Measurements from ENCODE around the gene S100A3. TPM values are rescaled to one million over a fixed set of nuclear protein-coding genes. Genes with fewer than 3 reads are reported as not detected.

Gene S100A3
- total RNA-seq, 2 experiments from 2014 or later = not detected

DNA sequence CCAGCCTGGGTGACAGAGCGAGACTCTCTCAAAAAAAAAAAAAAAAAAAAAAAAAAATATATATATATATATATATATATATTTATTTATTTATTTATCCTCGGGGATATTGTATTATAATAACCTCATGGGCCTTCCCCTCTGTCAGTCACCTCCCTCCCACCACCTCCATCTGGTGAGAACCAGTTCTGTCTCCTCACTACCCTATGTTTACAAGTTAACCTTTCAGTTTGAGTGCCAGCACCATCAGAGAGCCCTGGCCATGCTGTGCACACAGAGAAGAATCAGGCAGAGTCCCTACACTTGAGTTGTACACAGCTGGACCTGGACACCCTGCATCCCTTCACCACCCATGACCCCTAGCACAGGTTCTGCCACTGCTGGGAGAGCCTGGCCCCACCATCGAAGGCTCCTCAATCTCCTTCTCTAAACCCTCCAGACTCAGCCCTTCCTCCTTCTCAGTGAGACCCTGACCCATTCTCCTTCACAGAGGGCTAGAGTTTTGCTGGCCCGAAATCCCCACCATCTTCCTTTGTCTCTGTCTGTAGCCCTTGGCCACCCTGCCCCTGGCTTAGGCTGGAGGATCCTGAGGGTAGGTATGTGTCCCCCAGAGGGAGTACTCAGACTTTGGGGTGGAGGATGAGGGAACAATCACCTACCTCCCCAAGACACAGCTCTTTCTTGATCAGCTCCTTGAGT, 9.5 kb downstream of the S100A3 start:
- Mint-ChIP-seq H3K4me3 (no peak overlapping the region), H3K9me3 (no peaks in the 10 kb centered on the region), H3K27me3 (no peaks in the 10 kb centered on the region), H3K27ac (peak overlapping the region; percentile 89), H3K4me1 (ENCODE audit: low read depth) (peaks cover 76% of the 10 kb centered on the region), H3K36me3 (peaks cover 30% of the 10 kb centered on the region)
- CTCF ChIA-PET = interaction anchor here (1.1 to 2.8 kb wide), 3 partner anchors 8 to 28 kb away, joined by 4 to 17 read pairs (median 9); no protein-coding TSS in a partner anchor
- DNase-seq = peak; percentile 35
- POLR2A ChIA-PET = interaction anchor here (1.0 to 1.6 kb wide), 2 partner anchors 22 to 26 kb away, joined by 3 read pairs; partner anchors contain the start of gene S100A2
- intact Hi-C loops (cut with micrococcal nuclease) = loop anchor here (10.0 kb wide), 3 partner anchors 95 to 1505 kb away; partner anchors contain the start of genes CHTOP, CREB3L4, S100A11 and SLC39A1

GRCh38 chr1:153538315-153538821, 10.7 kb downstream of the S100A3 start:
- H3K4me3 Mint-ChIP-seq = no peak overlapping the region
- intact Hi-C loops (cut with micrococcal nuclease) = loop anchor here (10.0 kb wide), 1 partner anchor 96 kb away; the partner anchor contains the start of gene CHTOP

DNA sequence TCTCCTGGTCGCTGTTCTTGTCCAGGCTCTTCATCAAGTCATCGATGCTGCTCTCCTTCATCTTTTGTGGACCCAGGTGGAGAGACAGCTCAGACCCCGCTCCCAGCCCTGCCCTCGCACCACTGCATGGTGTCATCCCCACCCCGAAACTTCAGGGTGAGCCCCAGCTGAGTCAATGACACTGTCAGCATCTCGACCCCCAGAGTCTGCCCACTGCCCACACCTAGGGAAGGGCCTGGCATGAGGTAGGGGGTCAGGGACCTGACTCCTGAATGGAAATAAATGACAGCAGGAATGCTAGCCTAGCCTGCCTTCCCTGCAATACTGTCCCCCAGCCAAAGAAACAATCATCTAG, 11.7 kb downstream of the S100A3 start:
- Mint-ChIP-seq H3K9me3 (no peaks in the 10 kb centered on the region), H3K36me3 (peaks cover 22% of the 10 kb centered on the region), H3K27me3 (no peaks in the 10 kb centered on the region), H3K4me3 (no peak overlapping the region), H3K4me1 (ENCODE audit: low read depth) (peaks cover 75% of the 10 kb centered on the region), H3K27ac (peak overlapping the region; percentile 96)
- CTCF ChIA-PET = interaction anchor here (1.8 kb wide), 1 partner anchor 31 kb away, joined by 5 read pairs; no protein-coding TSS in a partner anchor
- DNase-seq = no peak
- POLR2A ChIA-PET = no interaction called here
- intact Hi-C loops (cut with micrococcal nuclease) = loop anchor here (10.0 kb wide), 1 partner anchor 97 kb away; the partner anchor contains the start of gene CHTOP

More at GRCh38 chr1:153538315-153538821, 10.7 kb downstream of the S100A3 start:
- H3K9me3 Mint-ChIP-seq = no peaks in the 10 kb centered on the region
- H3K27me3 Mint-ChIP-seq = no peaks in the 10 kb centered on the region
- CTCF ChIA-PET = interaction anchor here (1.8 kb wide), 1 partner anchor 30 kb away, joined by 5 read pairs; no protein-coding TSS in a partner anchor
- H3K27ac Mint-ChIP-seq = no peak overlapping the region
- POLR2A ChIA-PET = no interaction called here
- DNase-seq = no peak
- H3K36me3 Mint-ChIP-seq = peaks cover 27% of the 10 kb centered on the region
- peaks cover 75% of the 10 kb centered on the region for H3K4me1 Mint-ChIP-seq (ENCODE audit: low read depth)

DNA sequence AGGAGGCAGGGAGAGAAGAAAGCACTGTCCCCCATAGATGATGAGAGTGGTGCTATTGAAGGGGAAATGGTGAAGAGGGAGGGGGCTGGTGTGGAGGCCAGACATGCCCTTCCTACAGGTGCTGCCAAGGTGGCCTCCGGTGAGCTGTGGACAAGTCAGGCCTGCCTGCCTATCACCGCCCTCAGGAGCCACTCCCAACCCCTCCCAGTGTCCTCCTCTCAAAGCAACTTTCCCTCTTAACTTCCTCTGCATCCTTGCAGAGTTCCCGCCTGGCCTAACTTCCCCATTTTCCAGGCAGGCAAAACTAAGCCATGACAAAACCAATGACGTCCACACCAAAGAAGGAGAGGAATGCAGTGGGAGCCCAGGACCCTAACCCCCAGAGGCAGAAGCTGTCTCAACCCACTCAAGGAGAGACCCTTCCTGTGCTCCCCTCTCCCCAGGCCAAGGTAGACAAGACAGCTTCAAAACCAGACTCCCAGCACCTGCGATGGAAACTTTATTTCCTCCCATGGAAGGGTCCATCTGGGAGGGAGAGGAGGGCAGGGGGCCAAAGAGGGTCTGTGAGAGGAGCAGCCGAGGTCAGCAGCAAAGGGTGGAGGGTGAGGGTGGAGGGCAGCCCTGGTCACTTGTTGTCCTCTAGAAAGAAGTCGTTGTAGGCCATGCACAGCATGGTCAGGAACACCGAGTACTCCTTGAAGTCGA, 12.2 kb downstream of the S100A3 start:
- POLR2A ChIA-PET = interaction anchor here (0.6 to 6.4 kb wide), 4 partner anchors 8 to 34 kb away, joined by 3 to 99 read pairs (median 57); partner anchors contain the start of genes S100A2 and S100A4
- H3K4me3 Mint-ChIP-seq = peak overlapping the region; percentile 95
- H3K27ac Mint-ChIP-seq = peak overlapping the region; percentile 96
- intact Hi-C loops (cut with micrococcal nuclease) = loop anchor here (1.0 to 10.0 kb wide), 2 partner anchors 8 to 98 kb away; partner anchors contain the start of genes CHTOP and S100A4
- CTCF ChIA-PET = interaction anchor here (1.7 to 6.3 kb wide), 4 partner anchors 26 to 34 kb away, joined by 5 to 269 read pairs (median 38); no protein-coding TSS in a partner anchor
- peaks cover 74% of the 10 kb centered on the region for H3K4me1 Mint-ChIP-seq (ENCODE audit: low read depth)
- H3K9me3 Mint-ChIP-seq = no peaks in the 10 kb centered on the region
- no peak for DNase-seq
- no peaks in the 10 kb centered on the region for H3K27me3 Mint-ChIP-seq
- peaks cover 24% of the 10 kb centered on the region for H3K36me3 Mint-ChIP-seq

DNA sequence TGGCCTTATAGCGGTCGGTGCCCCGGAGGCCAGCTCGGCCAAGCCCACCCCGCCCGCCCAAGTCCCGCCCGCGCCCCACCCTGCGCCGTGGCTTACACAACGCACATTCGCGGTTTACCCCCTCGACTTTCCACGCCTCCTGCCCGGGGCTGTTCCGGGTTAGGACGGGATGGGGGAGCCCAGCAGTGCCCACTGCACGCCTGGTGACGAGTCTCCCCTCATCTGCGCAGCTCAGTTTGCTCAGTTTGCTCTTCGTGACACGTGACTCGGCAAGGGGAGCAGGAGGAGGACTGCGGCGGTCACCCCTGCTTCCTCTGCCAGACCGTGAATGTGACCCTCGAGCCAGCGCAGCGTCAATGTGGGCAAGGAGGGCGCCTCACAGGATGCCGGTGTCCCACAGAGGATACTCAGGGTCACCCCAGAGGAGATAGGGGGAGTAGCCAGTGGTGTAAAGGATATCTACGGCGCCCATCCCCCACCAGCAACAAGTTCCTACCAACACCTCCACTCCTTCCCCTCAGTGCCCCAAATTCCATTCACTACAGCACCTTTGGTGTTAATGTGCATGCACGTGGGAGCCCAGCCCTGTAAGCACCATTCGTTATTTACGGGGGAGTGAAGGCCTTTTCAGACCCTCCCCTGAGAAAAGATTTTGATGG, 12.9 kb downstream of the S100A3 start:
- Mint-ChIP-seq H3K4me3 (peak overlapping the region; percentile 95), H3K27me3 (no peaks in the 10 kb centered on the region), H3K9me3 (no peaks in the 10 kb centered on the region), H3K36me3 (peaks cover 24% of the 10 kb centered on the region), H3K4me1 (ENCODE audit: low read depth) (peaks cover 74% of the 10 kb centered on the region), H3K27ac (peak overlapping the region; percentile 96)
- intact Hi-C loops (cut with micrococcal nuclease) = loop anchor here (1.0 to 10.0 kb wide), 2 partner anchors 9 to 99 kb away; partner anchors contain the start of genes CHTOP and S100A4
- DNase-seq = peak; percentile 90
- ChIA-PET POLR2A (interaction anchor here (0.6 to 6.4 kb wide), 11 partner anchors 8 to 443 kb away, joined by 3 to 99 read pairs (median 3); partner anchors contain the start of genes CHTOP, S100A2 and S100A4), CTCF (interaction anchor here (1.3 to 6.3 kb wide), 6 partner anchors 8 to 102 kb away, joined by 3 to 269 read pairs (median 18); no protein-coding TSS in a partner anchor)

- ChIA-PET POLR2A (interaction anchor here (0.7 to 6.4 kb wide), 11 partner anchors 9 to 444 kb away, joined by 3 to 99 read pairs (median 3); partner anchors contain the start of genes CHTOP, S100A2 and S100A4), CTCF (interaction anchor here (0.7 to 6.3 kb wide), 12 partner anchors 8 to 452 kb away, joined by 3 to 269 read pairs (median 4); partner anchors contain the start of gene S100A14)
- H3K27ac Mint-ChIP-seq = peak within 1 kb of the TSS; percentile 96
- intact Hi-C loops (cut with micrococcal nuclease) = loop anchor here (1.0 to 10.0 kb wide), 2 partner anchors 10 to 99 kb away; partner anchors contain the start of genes CHTOP and S100A4
- H3K36me3 Mint-ChIP-seq = peaks cover 24% of the 10 kb centered on the region
- H3K9me3 Mint-ChIP-seq = no peaks in the 10 kb centered on the region
- peaks cover 73% of the 10 kb centered on the region for H3K4me1 Mint-ChIP-seq (ENCODE audit: low read depth)
- peak within 1 kb of the TSS; percentile 95 for H3K4me3 Mint-ChIP-seq
- H3K27me3 Mint-ChIP-seq = no peaks in the 10 kb centered on the region
- DNase-seq = peak; percentile 71
Measured at GRCh38 chr1:153535242-153536011, 13.6 kb downstream of the S100A3 start, which contains the start of gene S100A6. Gene S100A6 (minus strand): TSS chr1:153535991. CDS start chr1:153535339, 652 bp downstream.

- H3K4me1 Mint-ChIP-seq (ENCODE audit: low read depth) = peaks cover 69% of the 10 kb centered on the region
- H3K9me3 Mint-ChIP-seq = no peaks in the 10 kb centered on the region
- peak overlapping the region; percentile 91 for H3K4me3 Mint-ChIP-seq
- H3K27me3 Mint-ChIP-seq = no peaks in the 10 kb centered on the region
- CTCF ChIA-PET = interaction anchor here (0.7 to 6.3 kb wide), 13 partner anchors 9 to 452 kb away, joined by 3 to 269 read pairs (median 4); partner anchors contain the start of genes S100A14 and S100A2
- peaks cover 24% of the 10 kb centered on the region for H3K36me3 Mint-ChIP-seq
- no peak for DNase-seq
- peak overlapping the region; percentile 96 for H3K27ac Mint-ChIP-seq
- intact Hi-C loops (cut with micrococcal nuclease) = loop anchor here (10.0 kb wide), 1 partner anchor 100 kb away; the partner anchor contains the start of gene CHTOP
- POLR2A ChIA-PET = interaction anchor here (1.3 to 6.4 kb wide), 7 partner anchors 10 to 127 kb away, joined by 3 to 99 read pairs (median 17); partner anchors contain the start of genes CHTOP, S100A2 and S100A4
Measured at GRCh38 chr1:153534925-153535241, 14.2 kb downstream of the S100A3 start.

- H3K9me3 Mint-ChIP-seq = no peaks in the 10 kb centered on the region
- ChIA-PET POLR2A (interaction anchor here (0.6 to 6.4 kb wide), 7 partner anchors 10 to 745 kb away, joined by 3 to 99 read pairs (median 17); partner anchors contain the start of genes CHTOP, S100A2 and S100A4), CTCF (interaction anchor here (0.7 to 6.3 kb wide), 17 partner anchors 9 to 453 kb away, joined by 3 to 269 read pairs (median 4); partner anchors contain the start of genes S100A14, S100A2 and S100A4)
- peaks cover 64% of the 10 kb centered on the region for H3K4me1 Mint-ChIP-seq (ENCODE audit: low read depth)
- H3K27me3 Mint-ChIP-seq = no peaks in the 10 kb centered on the region
- H3K36me3 Mint-ChIP-seq = peaks cover 24% of the 10 kb centered on the region
- no peak for DNase-seq
- peak overlapping the region; percentile 96 for H3K27ac Mint-ChIP-seq
- peak overlapping the region; percentile 91 for H3K4me3 Mint-ChIP-seq
- intact Hi-C loops (cut with micrococcal nuclease) = loop anchor here (10.0 kb wide), 1 partner anchor 100 kb away; the partner anchor contains the start of gene CHTOP
Measured at GRCh38 chr1:153534226-153534924, 14.7 kb downstream of the S100A3 start.

DNA sequence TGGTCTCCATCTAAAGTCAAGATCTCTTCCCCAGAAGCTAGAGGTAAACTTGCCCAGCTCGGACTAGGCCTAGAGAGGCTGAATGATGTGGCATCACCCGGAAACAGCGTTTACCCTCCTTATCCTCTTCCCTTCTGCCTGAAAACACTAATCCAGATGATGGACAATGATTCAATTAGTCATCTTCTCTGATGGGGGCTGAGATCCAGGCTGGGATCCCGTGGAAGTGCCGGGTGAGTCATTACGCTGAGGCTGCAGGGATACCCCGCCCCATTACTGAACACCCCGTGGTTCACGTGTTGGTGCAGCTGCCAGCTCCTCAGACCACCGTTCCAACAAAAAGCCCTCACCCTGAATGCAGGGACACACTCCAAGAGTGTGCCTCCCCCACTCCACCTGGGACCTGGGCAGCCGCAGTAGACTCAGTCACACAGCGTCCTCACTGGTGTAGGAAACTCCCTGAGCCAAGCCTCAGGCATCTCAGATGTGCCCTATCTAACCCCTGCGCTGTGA, 15.3 kb downstream of the S100A3 start:
- Mint-ChIP-seq H3K27me3 (no peaks in the 10 kb centered on the region), H3K36me3 (peaks cover 24% of the 10 kb centered on the region), H3K9me3 (no peaks in the 10 kb centered on the region), H3K4me1 (ENCODE audit: low read depth) (peaks cover 63% of the 10 kb centered on the region), H3K27ac (peak overlapping the region; percentile 96), H3K4me3 (peak overlapping the region; percentile 91)
- POLR2A ChIA-PET = interaction anchor here (2.7 to 6.4 kb wide), 4 partner anchors 11 to 101 kb away, joined by 21 to 99 read pairs (median 60); partner anchors contain the start of genes CHTOP, S100A2 and S100A4
- DNase-seq = peak; percentile 42
- CTCF ChIA-PET = interaction anchor here (0.7 to 6.3 kb wide), 18 partner anchors 8 to 138 kb away, joined by 3 to 269 read pairs (median 12); partner anchors contain the start of genes CHTOP, ILF2, S100A14 and S100A16
- intact Hi-C loops (cut with micrococcal nuclease) = loop anchor here (1.0 to 10.0 kb wide), 5 partner anchors 13 to 138 kb away; partner anchors contain the start of gene CHTOP
